CD14-positive monocyte (primary cell): Measurements from ENCODE around the gene GDF2. TPM values are rescaled to one million over a fixed set of nuclear protein-coding genes. Genes with fewer than 3 reads are reported as not detected.

Experiments used
- DNase-seq, 3 donors: peaks; one replicate each; pipeline ENCODE4 v3.0.0-alpha.2; 2011 to 2022
- H2AFZ ChIP-seq: 2 replicates; pipeline ENCODE4 v1.6.0; 2012; ENCODE audit warnings: mild to moderate bottlenecking, low read depth, low read length, inconsistent platforms; ENCODE audit not compliant: insufficient read depth, poor library complexity, severe bottlenecking
- H3K27ac ChIP-seq, 2 donors: 1 replicate in 1 of 2; 2 replicates in 1 of 2; pipeline ENCODE4 v1.5.1; 2012 to 2013; ENCODE audit warnings: low read length in 2 of 2, control low read depth in 1 of 2, inconsistent platforms in 1 of 2, low read depth in 1 of 2, mild to moderate bottlenecking in 1 of 2
- H3K27me3 ChIP-seq, 2 donors: one replicate each; pipeline versions ENCODE4 v1.6.0 to v1.6.1; 2011 to 2013; ENCODE audit warnings: low read length in 2 of 2; ENCODE audit not compliant: control insufficient read depth in 2 of 2, insufficient read depth in 2 of 2
- H3K36me3 ChIP-seq, 2 donors: replicated peaks in 1 of 2; 1 replicate in 1 of 2; 2 replicates in 1 of 2; pipeline versions ENCODE4 v1.5.1 to v1.6.1; 2012 to 2013; ENCODE audit warnings: low read length in 2 of 2, control low read depth in 1 of 2, inconsistent platforms in 1 of 2, mild to moderate bottlenecking in 1 of 2; ENCODE audit not compliant: insufficient read depth in 2 of 2, control insufficient read depth in 1 of 2
- H3K4me1 ChIP-seq, 2 donors: 1 replicate in 1 of 2; 2 replicates in 1 of 2; pipeline versions ENCODE4 v1.5.1 to v1.6.1; 2012 to 2013; ENCODE audit warnings: low read length in 2 of 2, control low read depth in 1 of 2, inconsistent platforms in 1 of 2, mild to moderate bottlenecking in 1 of 2, moderate library complexity in 1 of 2; ENCODE audit not compliant: insufficient read depth in 2 of 2, control insufficient read depth in 1 of 2
- H3K4me2 ChIP-seq: replicated peaks from 2 replicates; pipeline ENCODE3; 2012; ENCODE audit warnings: low read length, moderate library complexity, mild to moderate bottlenecking; ENCODE audit not compliant: poor library complexity, severe bottlenecking; ENCODE audit errors: extremely low read depth
- H3K4me3 ChIP-seq, 3 experiments: fragments of 200-600 bp in 1 of 3; sonication (generic) in 1 of 3; replicated peaks in 1 of 3; 1 replicate in 2 of 3; 2 replicates in 1 of 3; pipeline ENCODE4 v1.5.1; 2011 to 2013; ENCODE audit warnings: low read length in 3 of 3, mild to moderate bottlenecking in 3 of 3, control low read depth in 2 of 3, low read depth in 2 of 3, inconsistent platforms in 1 of 3, moderate library complexity in 1 of 3
- H3K79me2 ChIP-seq: 2 replicates; pipeline ENCODE4 v1.6.0; 2012; ENCODE audit warnings: mild to moderate bottlenecking, control low read depth, inconsistent platforms, low read length, moderate library complexity; ENCODE audit not compliant: insufficient read depth
- H3K9ac ChIP-seq: 2 replicates; pipeline ENCODE4 v1.6.0; 2017; ENCODE audit warnings: low read length, mild to moderate bottlenecking; ENCODE audit not compliant: insufficient read depth, poor library complexity, severe bottlenecking
- H3K9me3 ChIP-seq, 2 donors: replicated peaks in 1 of 2; 1 replicate in 1 of 2; 2 replicates in 1 of 2; pipeline versions ENCODE4 v1.5.1 to v1.6.1; 2012 to 2013; ENCODE audit warnings: low read length in 2 of 2, control low read depth in 1 of 2; ENCODE audit not compliant: control insufficient read depth in 1 of 2, insufficient read depth in 1 of 2
- H4K20me1 ChIP-seq: 2 replicates; pipeline ENCODE4 v1.6.0; 2012; ENCODE audit warnings: mild to moderate bottlenecking, low read length, control low read depth, moderate library complexity; ENCODE audit not compliant: insufficient read depth
- H3K27ac Mint-ChIP-seq, 7 donors: one replicate each; pipeline ENCODE4 v1.8.0; 2020; ENCODE audit warnings: mild to moderate bottlenecking in 7 of 7, mixed read lengths in 7 of 7, moderate library complexity in 6 of 7, inconsistent platforms in 2 of 7
- H3K27me3 Mint-ChIP-seq, 3 donors: one replicate each; pipeline ENCODE4 v1.8.0; 2021 to 2022; ENCODE audit warnings: low read depth in 3 of 3, mild to moderate bottlenecking in 3 of 3, mixed read lengths in 3 of 3, moderate library complexity in 3 of 3, inconsistent platforms in 1 of 3
- H3K36me3 Mint-ChIP-seq, 2 donors: one replicate each; pipeline ENCODE4 v1.8.0; 2020; ENCODE audit warnings: mixed read lengths in 2 of 2, inconsistent platforms in 1 of 2, mild to moderate bottlenecking in 1 of 2
- H3K4me1 Mint-ChIP-seq: one replicate; pipeline ENCODE4 v1.8.0; 2020; ENCODE audit warnings: mild to moderate bottlenecking, mixed read lengths
- H3K4me3 Mint-ChIP-seq, 2 donors: one replicate each; pipeline ENCODE4 v1.8.0; 2020; ENCODE audit warnings: mild to moderate bottlenecking in 2 of 2, mixed read lengths in 2 of 2, moderate library complexity in 1 of 2
- H3K9me3 Mint-ChIP-seq, 7 donors: one replicate each; pipeline ENCODE4 v1.8.0; 2020 to 2022; ENCODE audit warnings: mixed read lengths in 7 of 7, mild to moderate bottlenecking in 6 of 7, moderate library complexity in 6 of 7, inconsistent platforms in 2 of 7
- CTCF ChIP-seq: fragments of 200-600 bp; IDR thresholded peaks from one replicate; pipeline ENCODE4 v1.8.0; 2022; ENCODE audit warnings: antibody characterized with exemption, mild to moderate bottlenecking
- WGBS: methylation state at CpG from one replicate; pipeline ENCODE4 v1.1.5; 2013; ENCODE audit warnings: missing lambda C conversion rate; ENCODE audit not compliant: insufficient coverage; 5-methylcytosine and 5-hydroxymethylcytosine counted together
- intact Hi-C, 2 donors: fragments of 100-400 bp; cut with micrococcal nuclease; formaldehyde crosslinking; loops; one replicate each; pipeline versions ENCODE4 v1.15.0 to v1.15.1; 2023
- polyA plus RNA-seq, 3 donors: library from polyadenylated mRNA; depleted of rRNA in 1 of 3; unstranded in 2 of 3; stranded (reverse) in 1 of 3; fragments of 300-500 nt in 2 of 3; fragments of >200 nt in 1 of 3; fragmentation: Illumina TruSeq in 2 of 3; gene quantifications; 1 replicate in 2 of 3; 2 replicates in 1 of 3; pipeline ENCODE4 v1.2.3, GENCODE V29; 2012 to 2021

The GDF2 gene
- polyA plus RNA-seq, 3 donors: not detected

- Mint-ChIP-seq H3K4me1 (no peaks in the 10 kb centered on the region), H3K9me3 (peaks cover 0 to 12% (median 3%) of the 10 kb centered on the region in 7 donors), H3K36me3 (no peaks in the 10 kb centered on the region), H3K4me3 (no peak overlapping the region), H3K27ac (no peak overlapping the region), H3K27me3 (peaks cover 0 to 3% (median 0%) of the 10 kb centered on the region in 3 donors)
- Histone ChIP-seq H3K4me1 (no peaks in the 10 kb centered on the region), H3K4me3 (no peak overlapping the region), H3K9me3 (no peaks in the 10 kb centered on the region), H3K36me3 (no peaks in the 10 kb centered on the region), H3K79me2 (no peaks in the 10 kb centered on the region), H3K9ac (no peak overlapping the region), H2AFZ (no peak overlapping the region), H4K20me1 (no peaks in the 10 kb centered on the region), H3K27ac (no peak overlapping the region), H3K4me2 (no peak overlapping the region), H3K27me3 (no peaks in the 10 kb centered on the region)
- intact Hi-C loops: no loop called here
- WGBS: 89% methylated on average over 2 of the region's 3 CpGs
- no peak for TF ChIP-seq CTCF
- DNase-seq: no peak
Observed at GRCh38 chr10:47330366-47330765, 8.1 kb downstream of the GDF2 start.

GRCh38 chr10:47330804-47331203, 8.6 kb downstream of the GDF2 start:
- no peaks in the 10 kb centered on the region for H3K4me1 Mint-ChIP-seq
- H3K4me1 ChIP-seq: no peaks in the 10 kb centered on the region
- H3K27ac ChIP-seq: no peak overlapping the region
- H3K36me3 ChIP-seq: no peaks in the 10 kb centered on the region
- H3K4me2 ChIP-seq: no peak overlapping the region
- H3K27ac Mint-ChIP-seq: no peak overlapping the region
- no peak overlapping the region for H3K4me3 ChIP-seq
- H3K9me3 Mint-ChIP-seq: peaks cover 0 to 12% (median 3%) of the 10 kb centered on the region in 7 donors
- intact Hi-C loops: no loop called here
- H2AFZ ChIP-seq: no peak overlapping the region
- H3K4me3 Mint-ChIP-seq: no peak overlapping the region
- TF ChIP-seq CTCF: no peak
- DNase-seq: no peak
- no peaks in the 10 kb centered on the region for H3K79me2 ChIP-seq
- H3K9ac ChIP-seq: no peak overlapping the region
- WGBS: 96% methylated on average over 3 of the region's 3 CpGs
- no peaks in the 10 kb centered on the region for H3K27me3 ChIP-seq
- no peaks in the 10 kb centered on the region for H3K9me3 ChIP-seq
- no peaks in the 10 kb centered on the region for H4K20me1 ChIP-seq
- no peaks in the 10 kb centered on the region for H3K36me3 Mint-ChIP-seq
- H3K27me3 Mint-ChIP-seq: peaks cover 0 to 3% (median 0%) of the 10 kb centered on the region in 3 donors
